Liver (tissue), 9 donors: Measurements from ENCODE around the gene PCDHB3. TPM values are rescaled to one million over a fixed set of nuclear protein-coding genes. Genes with fewer than 3 reads are reported as not detected.

Experiments
- DNase-seq: peaks from one replicate; pipeline ENCODE4 v3.0.0-alpha.2; 2017; ENCODE audit warnings: low spot score
- H3K27ac ChIP-seq, 2 donors: one replicate each; pipeline ENCODE4 v1.7.0; 2013; ENCODE audit warnings: inconsistent platforms in 2 of 2, low read length in 2 of 2, control low read depth in 1 of 2, low read depth in 1 of 2, mild to moderate bottlenecking in 1 of 2
- H3K27me3 ChIP-seq, 4 donors: one replicate each; pipeline versions ENCODE4 v1.6.1 to v1.7.0; 2013; ENCODE audit warnings: low read length in 3 of 4, inconsistent platforms in 1 of 4, mild to moderate bottlenecking in 1 of 4, moderate library complexity in 1 of 4; ENCODE audit not compliant: control insufficient read depth in 4 of 4, insufficient read depth in 4 of 4
- H3K36me3 ChIP-seq, 4 donors: one replicate each; pipeline versions ENCODE4 v1.6.1 to v1.7.0; 2013; ENCODE audit warnings: low read length in 3 of 4, mild to moderate bottlenecking in 3 of 4, low read depth in 1 of 4, moderate library complexity in 1 of 4; ENCODE audit not compliant: control insufficient read depth in 4 of 4, insufficient read depth in 3 of 4
- H3K4me1 ChIP-seq, 4 donors: one replicate each; pipeline versions ENCODE4 v1.6.1 to v1.7.0; 2013; ENCODE audit warnings: low read length in 3 of 4, mild to moderate bottlenecking in 3 of 4, moderate library complexity in 1 of 4; ENCODE audit not compliant: control insufficient read depth in 4 of 4, insufficient read depth in 4 of 4
- H3K4me3 ChIP-seq, 3 donors: one replicate each; pipeline versions ENCODE4 v1.6.1 to v1.7.0; 2013; ENCODE audit warnings: low read length in 3 of 3, control low read depth in 1 of 3, low read depth in 1 of 3, mild to moderate bottlenecking in 1 of 3
- H3K9ac ChIP-seq, 2 donors: one replicate each; pipeline ENCODE4 v1.7.0; 2013; ENCODE audit warnings: low read length in 2 of 2, mild to moderate bottlenecking in 2 of 2, moderate library complexity in 2 of 2, control low read depth in 1 of 2, low read depth in 1 of 2
- H3K9me3 ChIP-seq, 4 donors: one replicate each; pipeline versions ENCODE4 v1.6.1 to v1.7.0; 2013; ENCODE audit warnings: low read length in 3 of 4; ENCODE audit not compliant: control insufficient read depth in 4 of 4
- ATF3 ChIP-seq: IDR thresholded peaks from 2 replicates; pipeline ENCODE4 v1.6.1; 2016; ENCODE audit warnings: antibody characterized with exemption
- CTCF ChIP-seq: fragments of 150-350 bp; IDR thresholded peaks from 2 replicates; pipeline ENCODE4 v1.5.1; 2017; ENCODE audit warnings: improper control_type of control experiment, low read depth, low read length; ENCODE audit not compliant: missing input control
- EGR1 ChIP-seq, 2 donors: IDR thresholded peaks; 2 replicates each; pipeline ENCODE4 v1.6.1; 2016 to 2018; ENCODE audit warnings: antibody characterized with exemption in 2 of 2, low read depth in 2 of 2
- FOXA1 ChIP-seq: IDR thresholded peaks from 2 replicates; pipeline ENCODE4 v1.6.1; 2016; ENCODE audit warnings: antibody characterized with exemption
- FOXA2 ChIP-seq: IDR thresholded peaks from 2 replicates; pipeline ENCODE4 v1.6.1; 2016; ENCODE audit warnings: antibody characterized with exemption
- GABPA ChIP-seq, 2 donors: IDR thresholded peaks in 1 of 2; conservative IDR thresholded peaks in 1 of 2; 2 replicates each; pipeline ENCODE4 v1.6.1; 2016; ENCODE audit warnings: antibody characterized with exemption in 2 of 2, mild to moderate bottlenecking in 1 of 2, moderate library complexity in 1 of 2
- HNF4A ChIP-seq, 2 donors: conservative IDR thresholded peaks; 2 replicates each; pipeline ENCODE4 v1.6.1; 2016; ENCODE audit warnings: antibody characterized with exemption in 2 of 2, mild to moderate bottlenecking in 2 of 2
- HNF4G ChIP-seq: IDR thresholded peaks from 2 replicates; pipeline ENCODE4 v1.6.1; 2016; ENCODE audit warnings: antibody characterized with exemption
- JUND ChIP-seq, 2 donors: IDR thresholded peaks; 2 replicates each; pipeline ENCODE4 v1.6.1; 2016; ENCODE audit warnings: antibody characterized with exemption in 2 of 2
- NR2F2 ChIP-seq: IDR thresholded peaks from 2 replicates; pipeline ENCODE4 v1.6.1; 2016; ENCODE audit warnings: antibody characterized with exemption
- RAD21 ChIP-seq, 2 donors: IDR thresholded peaks; 2 replicates each; pipeline ENCODE4 v1.6.1; 2016; ENCODE audit warnings: antibody characterized with exemption in 2 of 2, mild to moderate bottlenecking in 2 of 2
- RXRA ChIP-seq, 2 donors: IDR thresholded peaks; 2 replicates each; pipeline ENCODE4 v1.6.1; 2017 to 2018; ENCODE audit warnings: antibody characterized with exemption in 2 of 2, mild to moderate bottlenecking in 1 of 2
- SP1 ChIP-seq: IDR thresholded peaks from 2 replicates; pipeline ENCODE4 v1.6.1; 2018; ENCODE audit warnings: antibody characterized with exemption, mild to moderate bottlenecking
- TAF1 ChIP-seq: conservative IDR thresholded peaks from 2 replicates; pipeline ENCODE4 v1.6.1; 2016; ENCODE audit warnings: antibody characterized with exemption, mild to moderate bottlenecking
- YY1 ChIP-seq: IDR thresholded peaks from 2 replicates; pipeline ENCODE4 v1.6.1; 2016; ENCODE audit warnings: antibody characterized with exemption, mild to moderate bottlenecking
- WGBS: extraction: QIAGEN DNeasy Blood & Tissue Kit; methylation state at CpG from one replicate; pipeline ENCODE4 v1.1.7; 2013; 5-methylcytosine and 5-hydroxymethylcytosine counted together
- polyA plus RNA-seq, 2 donors: library from polyadenylated mRNA; stranded (reverse) in 1 of 2; unstranded in 1 of 2; fragments of 200-250 nt in 1 of 2; fragments of >200 nt in 1 of 2; fragmentation: Nextera tagmentation in 1 of 2; extraction: Ambion mirVana in 1 of 2; gene quantifications; one replicate each; pipeline versions ENCODE4 v1.2.1 to v1.2.3, GENCODE V29; 2013 to 2015
- total RNA-seq, 2 donors: library from RNA; depleted of rRNA; stranded (reverse); fragments of >200 nt; gene quantifications; one replicate each; pipeline ENCODE4 v1.2.3, GENCODE V29; 2014
- TF ChIP-seq, protein P1 (sequence below): IDR thresholded peaks from 2 replicates; pipeline ENCODE4 v1.6.1; 2016; ENCODE audit warnings: antibody characterized with exemption
- TF ChIP-seq, protein P2 (sequence below): IDR thresholded peaks from 2 replicates; pipeline ENCODE4 v1.6.1; 2016; ENCODE audit warnings: antibody characterized with exemption
- TF ChIP-seq, protein P3 (sequence below): IDR thresholded peaks from 2 replicates; pipeline ENCODE4 v1.6.1; 2016; ENCODE audit warnings: antibody characterized with exemption, mild to moderate bottlenecking
- donor health status: healthy.
- donor health status: healthy.
- donor health status: healthy.
- donor health status: healthy.
- donor health status: healthy.

The PCDHB3 gene
- total and polyA plus RNA-seq, 4 donors, result 0.08 to 0.09 (median 0.09) TPM; not detected in 1

DNA sequence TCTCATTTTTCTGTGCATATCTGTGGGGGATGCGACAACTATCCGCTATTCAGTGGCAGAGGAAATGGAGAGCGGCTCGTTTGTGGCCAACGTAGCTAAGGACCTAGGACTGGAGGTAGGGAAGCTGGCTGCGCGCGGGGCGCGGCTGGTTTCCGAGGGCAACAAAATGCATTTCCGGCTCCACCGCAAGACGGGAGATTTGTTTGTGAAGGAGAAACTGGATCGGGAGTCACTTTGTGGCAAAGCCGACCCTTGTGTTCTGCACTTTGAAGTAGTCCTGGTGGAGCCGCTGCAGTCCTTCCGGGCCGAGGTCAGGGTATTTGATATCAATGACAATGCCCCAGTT is 48.8 kb upstream of the PCDHB3 start:
- H3K9ac ChIP-seq, result peak overlapping the region in 1 of 2 donors; percentile 51
- TF ChIP-seq, protein P1, sequence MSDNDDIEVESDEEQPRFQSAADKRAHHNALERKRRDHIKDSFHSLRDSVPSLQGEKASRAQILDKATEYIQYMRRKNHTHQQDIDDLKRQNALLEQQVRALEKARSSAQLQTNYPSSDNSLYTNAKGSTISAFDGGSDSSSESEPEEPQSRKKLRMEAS, result no peak
- TF ChIP-seq CTCF (no peak), FOXA1 (no peak), RAD21 (IDR thresholded peaks at IDR 0.05) (no peak), SP1 (no peak), TAF1 (no peak), JUND (IDR thresholded peaks at IDR 0.05) (no peak), FOXA2 (no peak), NR2F2 (no peak), RXRA (IDR thresholded peaks at IDR 0.05) (no peak), YY1 (no peak), HNF4G (no peak), GABPA (IDR thresholded peaks at IDR 0.05 in 1 of 2, conservative IDR thresholded peaks at IDR 0.05 in 1 of 2) (no peak), EGR1 (IDR thresholded peaks at IDR 0.05; ENCODE audit: low read depth in 2 of 2) (no peak), HNF4A (conservative IDR thresholded peaks at IDR 0.05) (no peak), ATF3 (no peak)
- TF ChIP-seq, protein P2, sequence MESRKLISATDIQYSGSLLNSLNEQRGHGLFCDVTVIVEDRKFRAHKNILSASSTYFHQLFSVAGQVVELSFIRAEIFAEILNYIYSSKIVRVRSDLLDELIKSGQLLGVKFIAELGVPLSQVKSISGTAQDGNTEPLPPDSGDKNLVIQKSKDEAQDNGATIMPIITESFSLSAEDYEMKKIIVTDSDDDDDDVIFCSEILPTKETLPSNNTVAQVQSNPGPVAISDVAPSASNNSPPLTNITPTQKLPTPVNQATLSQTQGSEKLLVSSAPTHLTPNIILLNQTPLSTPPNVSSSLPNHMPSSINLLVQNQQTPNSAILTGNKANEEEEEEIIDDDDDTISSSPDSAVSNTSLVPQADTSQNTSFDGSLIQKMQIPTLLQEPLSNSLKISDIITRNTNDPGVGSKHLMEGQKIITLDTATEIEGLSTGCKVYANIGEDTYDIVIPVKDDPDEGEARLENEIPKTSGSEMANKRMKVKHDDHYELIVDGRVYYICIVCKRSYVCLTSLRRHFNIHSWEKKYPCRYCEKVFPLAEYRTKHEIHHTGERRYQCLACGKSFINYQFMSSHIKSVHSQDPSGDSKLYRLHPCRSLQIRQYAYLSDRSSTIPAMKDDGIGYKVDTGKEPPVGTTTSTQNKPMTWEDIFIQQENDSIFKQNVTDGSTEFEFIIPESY, result no peak
- TF ChIP-seq, protein P3, sequence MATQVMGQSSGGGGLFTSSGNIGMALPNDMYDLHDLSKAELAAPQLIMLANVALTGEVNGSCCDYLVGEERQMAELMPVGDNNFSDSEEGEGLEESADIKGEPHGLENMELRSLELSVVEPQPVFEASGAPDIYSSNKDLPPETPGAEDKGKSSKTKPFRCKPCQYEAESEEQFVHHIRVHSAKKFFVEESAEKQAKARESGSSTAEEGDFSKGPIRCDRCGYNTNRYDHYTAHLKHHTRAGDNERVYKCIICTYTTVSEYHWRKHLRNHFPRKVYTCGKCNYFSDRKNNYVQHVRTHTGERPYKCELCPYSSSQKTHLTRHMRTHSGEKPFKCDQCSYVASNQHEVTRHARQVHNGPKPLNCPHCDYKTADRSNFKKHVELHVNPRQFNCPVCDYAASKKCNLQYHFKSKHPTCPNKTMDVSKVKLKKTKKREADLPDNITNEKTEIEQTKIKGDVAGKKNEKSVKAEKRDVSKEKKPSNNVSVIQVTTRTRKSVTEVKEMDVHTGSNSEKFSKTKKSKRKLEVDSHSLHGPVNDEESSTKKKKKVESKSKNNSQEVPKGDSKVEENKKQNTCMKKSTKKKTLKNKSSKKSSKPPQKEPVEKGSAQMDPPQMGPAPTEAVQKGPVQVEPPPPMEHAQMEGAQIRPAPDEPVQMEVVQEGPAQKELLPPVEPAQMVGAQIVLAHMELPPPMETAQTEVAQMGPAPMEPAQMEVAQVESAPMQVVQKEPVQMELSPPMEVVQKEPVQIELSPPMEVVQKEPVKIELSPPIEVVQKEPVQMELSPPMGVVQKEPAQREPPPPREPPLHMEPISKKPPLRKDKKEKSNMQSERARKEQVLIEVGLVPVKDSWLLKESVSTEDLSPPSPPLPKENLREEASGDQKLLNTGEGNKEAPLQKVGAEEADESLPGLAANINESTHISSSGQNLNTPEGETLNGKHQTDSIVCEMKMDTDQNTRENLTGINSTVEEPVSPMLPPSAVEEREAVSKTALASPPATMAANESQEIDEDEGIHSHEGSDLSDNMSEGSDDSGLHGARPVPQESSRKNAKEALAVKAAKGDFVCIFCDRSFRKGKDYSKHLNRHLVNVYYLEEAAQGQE, result no peak
- peaks cover 0 to 14% (median 11%) of the 10 kb centered on the region in 4 donors for H3K4me1 ChIP-seq

More for the DNA sequence above, 48.8 kb upstream of the PCDHB3 start:
- H3K27me3 ChIP-seq, result no peaks in the 10 kb centered on the region
- H3K4me3 ChIP-seq, result peak overlapping the region; percentile 59 to 88 (median 76)
- H3K9me3 ChIP-seq, result peaks cover 0 to 6% (median 3%) of the 10 kb centered on the region in 4 donors
- 15% methylated on average over 19 of the region's 19 CpGs for WGBS
- H3K36me3 ChIP-seq, result no peaks in the 10 kb centered on the region
- no peak for DNase-seq
- H3K27ac ChIP-seq, result no peak overlapping the region
